Thyroid gland (tissue), 4 donors: ENCODE measurements around the gene CRY1.
A peak's percentile ranks its signal among the peaks of the same experiment; 100 is the strongest.

Source experiments
- CTCF ChIP-seq, 6 experiments: fragments of 200-600 bp in 3 of 6; fragments of 450-650 bp in 3 of 6; sonication (generic) in 3 of 6; IDR thresholded peaks; one replicate each; pipeline ENCODE4 v1.5.1; 2016 to 2019; ENCODE audit warnings: antibody characterized with exemption in 6 of 6, mild to moderate bottlenecking in 2 of 6, inconsistent platforms in 1 of 6, moderate library complexity in 1 of 6
- POLR2A ChIP-seq, 2 donors: fragments of 450-650 bp; IDR thresholded peaks; one replicate each; pipeline ENCODE4 v1.6.1; 2017; ENCODE audit warnings: antibody characterized with exemption in 2 of 2, mild to moderate bottlenecking in 2 of 2, moderate library complexity in 1 of 2

- TF ChIP-seq CTCF (IDR thresholded peaks at IDR 0.05): peak in 1 of 6 experiments; percentile 11
- no peak for TF ChIP-seq POLR2A (IDR thresholded peaks at IDR 0.05)
Observed at GRCh38 chr12:107134558-107134957, 41.2 kb upstream of the CRY1 start.
